ENCODE measurements around the gene EFNA5. TPM values are rescaled to one million over a fixed set of nuclear protein-coding genes. Genes with fewer than 3 reads are reported as not detected.

EFNA5 gene
- total RNA-seq, 1 donor from 2014 or later, result 10.2 TPM

DNA sequence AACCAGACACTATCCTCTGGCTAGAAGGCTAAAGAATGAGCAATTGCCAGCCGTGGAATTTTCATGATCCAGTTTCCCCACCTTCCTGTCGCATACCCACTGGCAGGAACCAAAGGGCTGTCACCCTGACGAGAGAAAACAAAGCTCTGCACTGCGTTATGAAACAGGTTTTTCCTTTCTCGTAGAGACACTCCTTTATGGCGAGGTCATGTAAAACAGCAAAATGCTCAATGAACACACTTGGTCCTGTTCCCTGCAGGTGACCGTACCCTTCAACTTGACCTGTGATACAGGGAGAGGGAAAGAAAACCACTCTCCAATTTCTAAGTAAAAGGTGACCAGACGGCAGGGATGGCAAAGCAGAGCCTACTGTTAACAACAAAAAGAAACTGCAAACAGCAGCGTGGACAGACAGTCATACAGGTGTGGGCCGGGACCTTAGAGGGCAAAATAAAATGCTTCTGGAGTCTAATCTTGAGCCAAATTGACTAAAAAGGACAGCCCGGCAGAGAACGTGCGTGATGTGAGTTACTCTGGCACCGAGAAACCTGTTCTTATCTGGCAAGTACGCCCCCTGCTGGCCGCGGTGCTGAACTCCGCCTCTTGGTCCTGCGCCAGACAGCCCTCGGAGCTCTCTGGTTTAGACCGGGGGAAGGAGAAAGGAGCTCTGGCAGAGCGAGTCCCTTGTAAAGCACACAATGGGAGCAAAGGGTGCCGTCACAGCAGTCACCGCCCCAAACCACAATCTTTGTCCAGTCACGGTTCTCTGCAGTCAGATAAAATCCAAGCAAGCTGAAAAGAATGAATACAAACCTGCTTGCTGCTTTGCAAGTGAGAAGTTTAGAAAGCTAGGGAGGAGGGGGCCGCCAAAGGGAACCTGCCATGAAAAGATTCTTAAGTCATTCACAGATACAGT is 98.9 kb downstream of the EFNA5 start:
- DNase-seq (peak; percentile 92), ATAC-seq (peak; percentile 97)
- no peaks in the 10 kb centered on the region for H3K36me3 ChIP-seq
- H3K27me3 ChIP-seq (ENCODE audit: low read depth), result no peaks in the 10 kb centered on the region
- peak overlapping the region; percentile 73 for H3K27ac ChIP-seq
- TF ChIP-seq CTCF (IDR thresholded peaks at IDR 0.05), result peak; percentile 96
- H3K9me3 ChIP-seq, result no peaks in the 10 kb centered on the region
- intact Hi-C loops (cut with DNase I), result no loop called here
- H3K4me3 ChIP-seq, result peak overlapping the region; percentile 56
- peaks cover 11% of the 10 kb centered on the region for H3K4me1 ChIP-seq

DNA sequence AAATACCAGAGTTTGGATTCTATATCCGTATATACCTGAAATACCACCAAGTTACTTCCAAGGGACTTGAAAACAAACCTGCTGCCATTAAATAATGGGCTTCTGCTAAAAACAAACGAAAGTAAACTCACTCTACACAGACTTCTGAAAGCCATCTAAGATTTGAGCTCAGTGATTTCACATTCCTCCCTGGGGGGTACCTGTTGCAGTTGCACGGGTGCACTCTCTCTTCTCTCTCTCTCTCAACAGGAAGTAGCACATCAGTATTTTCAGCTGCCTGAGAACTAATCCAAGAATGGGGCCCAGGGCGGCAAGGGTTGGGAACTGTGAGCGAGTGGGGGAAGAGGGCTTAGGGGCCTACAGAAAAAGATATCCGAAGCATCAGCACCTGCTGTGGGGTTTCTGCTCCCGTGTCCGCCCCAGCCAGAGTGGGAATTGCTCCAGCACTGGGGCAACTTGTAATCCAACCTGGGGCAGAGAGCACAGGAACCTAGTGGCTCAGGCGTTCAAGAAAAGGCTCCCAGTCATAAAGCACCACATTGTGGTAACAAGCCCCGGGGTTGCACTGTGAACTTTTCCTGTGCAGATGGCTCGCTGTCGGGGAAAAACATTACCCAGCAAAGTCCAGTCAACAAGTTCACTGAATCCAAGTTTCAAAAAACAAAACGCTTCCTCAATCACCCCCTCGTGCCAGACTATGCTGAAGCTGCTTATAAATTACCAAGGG is 99.8 kb downstream of the EFNA5 start:
- intact Hi-C loops (cut with DNase I), result no loop called here
- Histone ChIP-seq H3K27me3 (ENCODE audit: low read depth) (no peaks in the 10 kb centered on the region), H3K4me3 (no peak overlapping the region), H3K9me3 (no peaks in the 10 kb centered on the region), H3K4me1 (peaks cover 17% of the 10 kb centered on the region), H3K27ac (peak overlapping the region; percentile 73), H3K36me3 (no peaks in the 10 kb centered on the region)
- peak; percentile 15 to 45 for ATAC-seq
- TF ChIP-seq CTCF (IDR thresholded peaks at IDR 0.05), result no peak
- no peak for DNase-seq

DNA sequence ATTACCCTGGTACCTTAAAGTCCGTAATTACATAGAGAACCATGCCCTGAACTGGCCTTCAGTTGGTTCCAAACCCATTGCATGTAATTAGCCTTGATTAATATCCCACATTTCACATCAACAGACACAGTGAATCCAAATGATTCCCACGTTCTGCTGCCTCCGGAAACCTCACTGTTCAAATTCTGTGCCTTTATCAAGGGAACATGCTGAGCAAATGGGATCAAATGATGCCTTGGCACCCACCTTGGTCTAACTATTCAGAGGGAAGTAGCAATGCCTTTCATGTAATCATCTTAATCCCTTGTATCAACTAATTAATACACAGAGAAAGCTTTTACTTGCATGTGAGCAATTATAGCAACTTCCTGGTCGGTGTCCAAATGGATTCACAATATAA is 100.6 kb downstream of the EFNA5 start:
- H3K27me3 ChIP-seq (ENCODE audit: low read depth), result no peaks in the 10 kb centered on the region
- no peak overlapping the region for H3K27ac ChIP-seq
- no peak for ATAC-seq
- intact Hi-C loops (cut with DNase I), result no loop called here
- TF ChIP-seq CTCF (IDR thresholded peaks at IDR 0.05), result no peak
- DNase-seq, result no peak
- H3K36me3 ChIP-seq, result no peaks in the 10 kb centered on the region
- H3K9me3 ChIP-seq, result no peaks in the 10 kb centered on the region
- H3K4me1 ChIP-seq, result peaks cover 17% of the 10 kb centered on the region
- H3K4me3 ChIP-seq, result no peak overlapping the region

DNA sequence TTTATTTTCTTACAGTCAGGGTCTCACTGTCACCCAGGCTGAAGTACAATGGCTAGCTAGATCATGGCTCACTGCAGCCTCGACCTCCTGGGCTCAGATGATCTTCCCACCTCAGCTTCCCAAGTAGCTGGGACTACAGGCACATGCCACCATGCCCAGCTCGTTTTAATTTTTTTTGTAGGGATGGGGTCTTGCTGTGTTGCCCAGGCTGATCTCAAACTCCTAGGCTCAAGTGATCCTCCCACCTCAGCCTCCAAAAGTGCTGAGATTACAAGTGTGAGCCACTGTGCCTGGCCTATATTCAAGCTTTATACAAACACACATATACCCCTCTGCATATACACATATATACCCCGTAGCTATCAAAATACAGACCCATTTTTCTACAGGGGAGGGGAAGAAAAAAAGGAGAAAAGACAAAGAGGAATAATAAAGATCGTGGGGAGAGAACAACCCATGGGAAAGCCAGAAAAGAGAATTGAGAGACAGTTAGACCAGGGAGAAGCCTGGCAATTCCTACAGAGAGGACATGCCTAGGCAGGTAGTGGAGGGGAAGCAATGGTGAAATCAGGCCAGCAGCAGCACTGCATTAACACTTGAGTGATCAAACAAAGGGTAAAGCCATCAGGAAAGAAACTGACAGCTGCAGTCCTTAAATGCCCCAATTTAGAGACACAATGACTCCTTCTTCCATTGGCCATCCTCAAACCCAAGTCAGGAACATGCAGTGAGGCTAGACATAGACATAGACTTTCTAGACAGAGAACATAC is 102.7 kb downstream of the EFNA5 start:
- Histone ChIP-seq H3K9me3 (no peaks in the 10 kb centered on the region), H3K27ac (no peak overlapping the region), H3K36me3 (no peaks in the 10 kb centered on the region), H3K4me1 (peaks cover 17% of the 10 kb centered on the region), H3K27me3 (ENCODE audit: low read depth) (no peaks in the 10 kb centered on the region), H3K4me3 (no peak overlapping the region)
- intact Hi-C loops (cut with DNase I), result no loop called here
- no peak for DNase-seq
- no peak for ATAC-seq
- TF ChIP-seq CTCF (IDR thresholded peaks at IDR 0.05), result no peak

DNA sequence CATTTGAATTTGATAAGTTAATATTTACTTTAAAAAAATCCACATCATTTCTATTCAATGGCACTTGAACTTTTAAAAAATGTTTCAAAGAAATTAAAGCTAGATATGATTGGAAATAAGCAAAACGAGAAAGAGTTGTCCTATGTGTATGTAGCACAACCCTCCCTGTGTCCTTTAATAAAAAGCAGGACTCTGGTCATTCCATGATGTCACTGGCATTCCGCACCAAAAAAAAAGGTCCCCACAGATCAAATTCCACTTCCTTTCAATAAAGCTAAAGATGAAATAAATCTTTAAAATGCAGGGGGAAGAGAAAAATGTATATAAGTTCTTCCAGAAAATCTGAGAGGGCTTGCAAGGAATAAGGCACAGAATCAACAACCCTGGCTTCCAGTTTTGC is 103.8 kb downstream of the EFNA5 start:
- no peak for TF ChIP-seq CTCF (IDR thresholded peaks at IDR 0.05)
- H3K9me3 ChIP-seq, result no peaks in the 10 kb centered on the region
- intact Hi-C loops (cut with DNase I), result no loop called here
- H3K27ac ChIP-seq, result no peak overlapping the region
- DNase-seq (no peak), ATAC-seq (no peak)
- no peaks in the 10 kb centered on the region for H3K27me3 ChIP-seq (ENCODE audit: low read depth)
- H3K36me3 ChIP-seq, result no peaks in the 10 kb centered on the region
- no peak overlapping the region for H3K4me3 ChIP-seq
- H3K4me1 ChIP-seq, result peaks cover 17% of the 10 kb centered on the region

Measured in lower lobe of right lung (tissue), 2 donors.